OCI-LY7 (cell line): ENCODE measurements around the gene RPRD1B. TPM values are rescaled to one million over a fixed set of nuclear protein-coding genes. Genes with fewer than 3 reads are reported as not detected.

Experiments used
- Bru-seq: library from RNA; stranded (reverse); fragments of 400-500 nt; gene quantifications from one replicate; lab custom pipeline; 2021; lab: Mats Ljungman, UMichigan
- BruChase-seq, 2 experiments: library from RNA; stranded (reverse); fragments of 400-500 nt; gene quantifications; one replicate each; lab custom pipeline; 2021; lab: Mats Ljungman, UMichigan
- BruUV-seq: library from RNA; stranded (reverse); fragments of 400-500 nt; replicated peaks from 2 replicates; lab custom pipeline; 2021; lab: Mats Ljungman, UMichigan
- CTCF ChIA-PET: fragments of 300-600 bp; sonication (Branson Sonifier 250); formaldehyde crosslinking; loops from one replicate; lab custom pipeline; 2022; ENCODE audit warnings: antibody characterized with exemption; ENCODE audit not compliant: unreplicated experiment; lab: Charles Lee
- POLR2A ChIA-PET: fragments of 300-600 bp; sonication (Branson Sonifier 250); formaldehyde crosslinking; loops from one replicate; lab custom pipeline; 2022; ENCODE audit warnings: antibody characterized with exemption; lab: Charles Lee
- DNase-seq: peaks from one replicate; pipeline ENCODE4 v3.0.0-alpha.2; 2015; ENCODE audit warnings: low spot score
- H2AFZ ChIP-seq: fragments of 200-600 bp; sonication (generic), shearing (Covaris generic); 2 replicates; pipeline ENCODE4 v1.6.1; 2014; ENCODE audit warnings: mild to moderate bottlenecking, antibody characterized with exemption, low read length, moderate library complexity
- H3K27ac ChIP-seq: fragments of 200-600 bp; sonication (generic); 2 replicates; pipeline ENCODE4 v1.5.1; 2014; ENCODE audit warnings: mixed run types, low read depth, mild to moderate bottlenecking, moderate library complexity, low read length, inconsistent platforms; ENCODE audit not compliant: poor library complexity, severe bottlenecking
- H3K36me3 ChIP-seq: fragments of 200-600 bp; sonication (generic); 2 replicates; pipeline ENCODE4 v1.6.1; 2014; ENCODE audit warnings: mild to moderate bottlenecking, antibody characterized with exemption, low read length, moderate library complexity, mixed read lengths; ENCODE audit not compliant: insufficient read depth
- H3K4me1 ChIP-seq: fragments of 200-600 bp; sonication (generic); 2 replicates; pipeline ENCODE4 v1.5.1; 2014; ENCODE audit warnings: mild to moderate bottlenecking, low read length; ENCODE audit not compliant: insufficient read depth, poor library complexity, severe bottlenecking
- H3K4me2 ChIP-seq: fragments of 200-600 bp; sonication (generic); 2 replicates; pipeline ENCODE4 v1.6.1; 2014; ENCODE audit warnings: mild to moderate bottlenecking, low read length
- H3K4me3 ChIP-seq: fragments of 200-600 bp; sonication (generic); 2 replicates; pipeline ENCODE4 v1.5.1; 2014; ENCODE audit warnings: mild to moderate bottlenecking, low read depth, low read length; ENCODE audit not compliant: poor library complexity, severe bottlenecking
- H3K79me2 ChIP-seq: fragments of 200-600 bp; sonication (generic); 2 replicates; pipeline ENCODE4 v1.6.1; 2016; ENCODE audit warnings: low read depth, mild to moderate bottlenecking, low read length, moderate library complexity, mixed read lengths; ENCODE audit not compliant: insufficient read depth
- H3K9me2 ChIP-seq: fragments of 200-600 bp; sonication (generic); 2 replicates; pipeline ENCODE4 v1.6.1; 2016; ENCODE audit warnings: mild to moderate bottlenecking, low read length, mixed read lengths; ENCODE audit not compliant: insufficient read depth
- H3K9me3 ChIP-seq: fragments of 200-600 bp; sonication (generic); 2 replicates; pipeline ENCODE4 v1.6.1; 2014; ENCODE audit warnings: mild to moderate bottlenecking, mixed run types, low read length, mixed read lengths
- H4K20me1 ChIP-seq: fragments of 200-600 bp; sonication (generic); 2 replicates; pipeline ENCODE4 v1.6.1; 2014; ENCODE audit warnings: mild to moderate bottlenecking, antibody characterized with exemption, low read length, moderate library complexity, mixed read lengths; ENCODE audit not compliant: insufficient read depth
- EZH2phosphoT487 ChIP-seq: fragments of 200-600 bp; sonication (generic); IDR thresholded peaks from 2 replicates; pipeline ENCODE4 v1.6.1; 2018; ENCODE audit warnings: low read depth, borderline replicate concordance, mild to moderate bottlenecking, mixed run types, antibody characterized with exemption, low read length, moderate library complexity, mixed read lengths
- intact Hi-C: fragments of 100-400 bp; cut with micrococcal nuclease; formaldehyde crosslinking; loops from one replicate; pipeline ENCODE4 v1.10.0; 2022; ENCODE audit not compliant: unreplicated experiment
- long read RNA-seq: library from polyadenylated mRNA; stranded (forward); transcript quantifications from one replicate; pipeline ENCODE4 v2.0.0, GENCODE V29; 2022
- total RNA-seq, 2 experiments: library from RNA; depleted of rRNA in 1 of 2; stranded (reverse); fragments of >200 nt in 1 of 2; shearing (Covaris generic) in 1 of 2; gene quantifications; 2 replicates each; pipeline ENCODE4 v1.2.3, GENCODE V29; 2014 to 2022
- TF ChIP-seq, protein P1 (sequence below): fragments of 200-600 bp; sonication (generic); conservative IDR thresholded peaks from 2 replicates; pipeline ENCODE4 v1.5.1; 2014; ENCODE audit warnings: mild to moderate bottlenecking, antibody characterized with exemption, low read length, moderate library complexity, mixed read lengths

RPRD1B gene, protein sequence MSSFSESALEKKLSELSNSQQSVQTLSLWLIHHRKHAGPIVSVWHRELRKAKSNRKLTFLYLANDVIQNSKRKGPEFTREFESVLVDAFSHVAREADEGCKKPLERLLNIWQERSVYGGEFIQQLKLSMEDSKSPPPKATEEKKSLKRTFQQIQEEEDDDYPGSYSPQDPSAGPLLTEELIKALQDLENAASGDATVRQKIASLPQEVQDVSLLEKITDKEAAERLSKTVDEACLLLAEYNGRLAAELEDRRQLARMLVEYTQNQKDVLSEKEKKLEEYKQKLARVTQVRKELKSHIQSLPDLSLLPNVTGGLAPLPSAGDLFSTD
- total RNA-seq (2014; rRNA removed; shearing (Covaris generic)) (45.6 and 52.3 TPM in 2 replicates), total RNA-seq (2022) (67.3 and 67.9 TPM in 2 replicates), Bru-seq, nascent RNA (percentile 93 among the genes with signal in this experiment), BruChase-seq, experiment 1, labeled RNA remaining after a 6-hour chase (percentile 93 among the genes with signal in this experiment), BruChase-seq, experiment 2, labeled RNA remaining after a 2-hour chase (percentile 93 among the genes with signal in this experiment)
- long read RNA-seq, transcript RPRD1B-201 (7 exons, 3,874 nt): major isoform, 29 of 52 reads
- long read RNA-seq, partial matches to known transcripts: 4 of 52 reads
- long read RNA-seq, other reads (novel, unspliced or antisense): 19 of 52 reads

DNA sequence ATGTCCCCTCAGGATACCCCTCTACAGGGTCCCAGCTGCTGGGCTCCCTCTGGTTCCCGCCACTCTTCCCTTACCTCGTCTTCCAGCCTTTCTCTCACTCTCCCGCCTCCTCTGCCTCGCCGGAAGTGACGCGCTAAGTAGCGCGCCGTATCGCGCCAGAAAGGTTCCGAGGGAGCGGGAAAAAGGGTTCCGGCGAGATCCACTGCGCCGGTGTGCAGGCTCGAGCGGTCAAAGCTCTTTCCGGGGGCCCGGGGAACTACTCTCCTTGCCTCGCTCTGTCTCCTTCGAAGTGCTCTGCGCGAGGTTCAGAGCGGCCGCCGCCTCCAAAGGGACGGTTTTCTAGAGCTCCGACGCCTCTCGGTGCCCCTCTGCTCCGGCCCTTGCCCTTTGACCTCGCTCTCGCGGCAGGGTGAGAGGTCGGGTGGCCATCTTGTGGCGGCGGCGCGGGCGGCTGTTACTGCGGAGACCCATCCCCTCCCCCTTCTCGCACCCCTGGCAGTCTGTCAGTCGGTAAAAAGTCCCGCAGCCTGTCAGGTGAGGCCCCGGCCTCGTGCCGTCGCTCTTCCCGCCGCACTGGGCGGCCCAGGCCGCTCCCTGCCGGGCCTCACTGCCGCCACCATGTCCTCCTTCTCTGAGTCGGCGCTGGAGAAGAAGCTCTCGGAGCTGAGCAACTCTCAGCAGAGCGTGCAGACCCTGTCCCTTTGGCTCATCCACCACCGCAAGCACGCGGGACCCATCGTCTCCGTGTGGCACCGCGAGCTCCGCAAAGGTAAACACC, at the start of gene RPRD1B, which contains the start of gene TTI1:
RPRD1B (plus strand) TSS at position 417 of the 778 bp plus-strand sequence; CDS start at position 619, 202 bp downstream.
TTI1 (minus strand) TSS at position 127 of the 778 bp plus-strand sequence. CDS start 19,640 bp downstream, outside the sequence.
- no TSS peak for BruUV-seq
- Histone ChIP-seq H3K79me2 (peaks cover 93% of the 10 kb centered on the region), H3K4me1 (peaks cover 48% of the 10 kb centered on the region)

DNA sequence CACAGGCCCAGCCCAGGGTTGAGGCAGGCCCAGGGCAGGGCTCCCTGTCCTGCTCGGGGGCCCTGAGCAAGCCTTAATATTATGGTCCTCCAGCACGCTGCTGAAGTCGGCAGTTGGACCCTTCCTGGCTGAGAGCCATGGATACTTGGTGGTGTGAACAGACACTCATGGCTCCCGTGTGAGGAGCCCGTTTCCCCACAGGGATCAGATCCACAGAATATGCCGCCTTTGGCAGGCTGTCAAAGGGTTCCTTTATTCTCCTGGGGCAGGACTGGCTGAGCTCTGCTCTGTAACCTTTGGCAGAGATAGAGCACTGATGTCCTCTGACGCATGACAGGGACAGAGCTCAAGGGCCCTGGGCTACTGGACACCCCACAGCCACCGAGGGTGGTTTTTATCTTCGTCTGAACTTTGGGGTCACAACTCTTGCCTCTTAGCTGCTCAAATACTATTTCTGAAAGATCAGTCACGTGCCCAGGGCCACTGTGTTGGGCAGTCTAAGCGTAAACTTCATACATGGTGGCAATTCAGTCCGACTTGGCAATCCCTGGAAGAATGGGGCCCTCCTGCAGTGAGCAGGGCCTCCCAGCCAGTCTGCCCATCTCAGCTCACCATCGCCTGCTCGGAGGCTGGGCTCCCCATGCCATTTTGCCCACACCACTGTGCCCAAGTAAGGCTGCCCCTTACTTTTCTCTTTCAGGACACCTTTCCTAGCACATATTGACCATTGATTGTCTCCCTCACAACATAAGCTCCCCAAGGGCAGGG, 49.3 kb upstream of the RPRD1B start:
- H3K9me3 ChIP-seq: no peaks in the 10 kb centered on the region
- no peaks in the 10 kb centered on the region for H4K20me1 ChIP-seq
- no peaks in the 10 kb centered on the region for H3K4me1 ChIP-seq
- peaks cover 27% of the 10 kb centered on the region; the same call in 1 of the 2 replicates for H3K36me3 ChIP-seq
- H3K9me2 ChIP-seq: no peaks in the 10 kb centered on the region
- H3K4me2 ChIP-seq: no peak overlapping the region
- intact Hi-C loops: no loop called here
- no peak overlapping the region for H2AFZ ChIP-seq
- H3K79me2 ChIP-seq: no peaks in the 10 kb centered on the region
- no TSS peak for BruUV-seq
- no peak overlapping the region for H3K4me3 ChIP-seq
- H3K27ac ChIP-seq: no peak overlapping the region
- TF ChIP-seq EZH2phosphoT487: no peak
- TF ChIP-seq, protein P1, sequence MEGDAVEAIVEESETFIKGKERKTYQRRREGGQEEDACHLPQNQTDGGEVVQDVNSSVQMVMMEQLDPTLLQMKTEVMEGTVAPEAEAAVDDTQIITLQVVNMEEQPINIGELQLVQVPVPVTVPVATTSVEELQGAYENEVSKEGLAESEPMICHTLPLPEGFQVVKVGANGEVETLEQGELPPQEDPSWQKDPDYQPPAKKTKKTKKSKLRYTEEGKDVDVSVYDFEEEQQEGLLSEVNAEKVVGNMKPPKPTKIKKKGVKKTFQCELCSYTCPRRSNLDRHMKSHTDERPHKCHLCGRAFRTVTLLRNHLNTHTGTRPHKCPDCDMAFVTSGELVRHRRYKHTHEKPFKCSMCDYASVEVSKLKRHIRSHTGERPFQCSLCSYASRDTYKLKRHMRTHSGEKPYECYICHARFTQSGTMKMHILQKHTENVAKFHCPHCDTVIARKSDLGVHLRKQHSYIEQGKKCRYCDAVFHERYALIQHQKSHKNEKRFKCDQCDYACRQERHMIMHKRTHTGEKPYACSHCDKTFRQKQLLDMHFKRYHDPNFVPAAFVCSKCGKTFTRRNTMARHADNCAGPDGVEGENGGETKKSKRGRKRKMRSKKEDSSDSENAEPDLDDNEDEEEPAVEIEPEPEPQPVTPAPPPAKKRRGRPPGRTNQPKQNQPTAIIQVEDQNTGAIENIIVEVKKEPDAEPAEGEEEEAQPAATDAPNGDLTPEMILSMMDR: no peak
- DNase-seq: no peak
- POLR2A ChIA-PET: interaction anchor here (0.6 kb wide), 1 partner anchor 223 kb away, joined by 3 read pairs; no protein-coding TSS in a partner anchor
- CTCF ChIA-PET: no interaction called here

More for the DNA sequence above, at the start of gene RPRD1B, which contains the start of gene TTI1:
- CTCF ChIA-PET: interaction anchor here (0.6 kb wide), 1 partner anchor 897 kb away, joined by 3 read pairs; no protein-coding TSS in a partner anchor
- peak within 1 kb of the TSS; percentile 73 for H3K4me2 ChIP-seq
- 0 out of 2 replicates have a peak, but pooled peaks cover 5% of the 10 kb centered on the region for H4K20me1 ChIP-seq
- peak within 1 kb of the TSS; percentile 70 for H2AFZ ChIP-seq
- peak within 1 kb of the TSS; percentile 97 for H3K4me3 ChIP-seq
- POLR2A ChIA-PET: interaction anchor here (0.6 to 2.9 kb wide), 5 partner anchors 9 to 71 kb away, joined by 3 to 9 read pairs (median 4); no protein-coding TSS in a partner anchor
- peak; percentile 93 for DNase-seq
- H3K9me2 ChIP-seq: no peaks in the 10 kb centered on the region
- intact Hi-C loops: no loop called here
- TF ChIP-seq, protein P1: no peak
- TF ChIP-seq EZH2phosphoT487: no peak
- H3K36me3 ChIP-seq: peaks cover 47% of the 10 kb centered on the region
- H3K9me3 ChIP-seq: no peaks in the 10 kb centered on the region
- peak within 1 kb of the TSS; percentile 54 for H3K27ac ChIP-seq
